Type B pancreatic cell (in vitro differentiated cells): Measurements from ENCODE around the gene ATP6V1G1. TPM values are rescaled to one million over a fixed set of nuclear protein-coding genes. Genes with fewer than 3 reads are reported as not detected.

ENCODE experiments used
- DNase-seq: peaks from one replicate; pipeline ENCODE4 v3.0.0; 2021; ENCODE audit warnings: mixed read lengths; ENCODE audit not compliant: unreplicated experiment; ENCODE audit errors: extremely low spot score
- H3K27ac Mint-ChIP-seq: 2 replicates; pipeline ENCODE4 v1.8.0; 2021; ENCODE audit warnings: mild to moderate bottlenecking, mixed read lengths
- H3K27me3 Mint-ChIP-seq: 2 replicates; pipeline ENCODE4 v1.8.0; 2021; ENCODE audit warnings: mixed read lengths
- H3K36me3 Mint-ChIP-seq: 2 replicates; pipeline ENCODE4 v1.8.0; 2021; ENCODE audit warnings: mixed read lengths
- H3K4me1 Mint-ChIP-seq: one replicate; pipeline ENCODE4 v1.8.0; 2021; ENCODE audit warnings: mixed read lengths; ENCODE audit not compliant: unreplicated experiment
- H3K4me3 Mint-ChIP-seq: 2 replicates; pipeline ENCODE4 v1.8.0; 2021; ENCODE audit warnings: mild to moderate bottlenecking, mixed read lengths
- H3K9me3 Mint-ChIP-seq: 2 replicates; pipeline ENCODE4 v1.8.0; 2021; ENCODE audit warnings: mixed read lengths
- CTCF ChIP-seq: fragments of 200-600 bp; sonication (generic); conservative IDR thresholded peaks from 2 replicates; pipeline ENCODE4 v1.5.0; 2021; ENCODE audit warnings: antibody characterized with exemption, mild to moderate bottlenecking
- total RNA-seq: library from RNA; stranded (reverse); gene quantifications from 2 replicates; pipeline ENCODE4 v1.2.1, GENCODE V29; 2021; ENCODE audit warnings: low replicate concordance

Gene ATP6V1G1
- total RNA-seq, 1 donor from 2014 or later: 110 TPM

GRCh38 chr9:114549697-114550330 is 37.8 kb upstream of the ATP6V1G1 start:
- H3K4me3 Mint-ChIP-seq: no peak overlapping the region
- peaks cover 4% of the 10 kb centered on the region for H3K9me3 Mint-ChIP-seq
- H3K27me3 Mint-ChIP-seq: peaks cover 37% of the 10 kb centered on the region
- no peaks in the 10 kb centered on the region for H3K36me3 Mint-ChIP-seq
- DNase-seq: no peak
- no peak for TF ChIP-seq CTCF
- H3K4me1 Mint-ChIP-seq: peaks cover 7% of the 10 kb centered on the region
- no peak overlapping the region for H3K27ac Mint-ChIP-seq

- no peak for DNase-seq
- Mint-ChIP-seq H3K27ac (peak overlapping the region; percentile 88), H3K4me3 (no peak overlapping the region), H3K4me1 (peaks cover 7% of the 10 kb centered on the region), H3K9me3 (peaks cover 4% of the 10 kb centered on the region), H3K36me3 (no peaks in the 10 kb centered on the region), H3K27me3 (peaks cover 23% of the 10 kb centered on the region)
- TF ChIP-seq CTCF: no peak
These were observed 35.6 kb upstream of the ATP6V1G1 start for GRCh38 chr9:114551750-114552685.

GRCh38 chr9:114552706-114553105 is 34.9 kb upstream of the ATP6V1G1 start:
- DNase-seq: no peak
- no peak overlapping the region for H3K4me3 Mint-ChIP-seq

GRCh38 chr9:114553202-114553601 is 34.4 kb upstream of the ATP6V1G1 start:
- Mint-ChIP-seq H3K36me3 (no peaks in the 10 kb centered on the region), H3K27ac (no peak overlapping the region), H3K9me3 (peaks cover 4% of the 10 kb centered on the region), H3K4me1 (peaks cover 10% of the 10 kb centered on the region), H3K4me3 (no peak overlapping the region), H3K27me3 (peaks cover 16% of the 10 kb centered on the region)
- TF ChIP-seq CTCF: no peak
- no peak for DNase-seq

More at GRCh38 chr9:114552706-114553105, 34.9 kb upstream of the ATP6V1G1 start:
- TF ChIP-seq CTCF: no peak
- Mint-ChIP-seq H3K27ac (no peak overlapping the region), H3K36me3 (no peaks in the 10 kb centered on the region), H3K9me3 (peaks cover 4% of the 10 kb centered on the region), H3K4me1 (peaks cover 7% of the 10 kb centered on the region), H3K27me3 (peaks cover 16% of the 10 kb centered on the region)

- no peaks in the 10 kb centered on the region for H3K36me3 Mint-ChIP-seq
- peaks cover 10% of the 10 kb centered on the region for H3K9me3 Mint-ChIP-seq
- peaks cover 21% of the 10 kb centered on the region for H3K4me1 Mint-ChIP-seq
- peaks cover 4% of the 10 kb centered on the region for H3K27me3 Mint-ChIP-seq
- no peak overlapping the region for H3K27ac Mint-ChIP-seq
- H3K4me3 Mint-ChIP-seq: no peak overlapping the region
- DNase-seq: no peak
- no peak for TF ChIP-seq CTCF
These were observed 31.9 kb upstream of the ATP6V1G1 start for GRCh38 chr9:114555696-114556095.
